ENCODE measurements around the gene MIDN.

Gene MIDN

GRCh38 chr19:1220477-1220930, 27.9 kb upstream of the MIDN start:
- H2AK5ac ChIP-seq (ENCODE audit: low read length), result no peak overlapping the region
- H3K79me2 ChIP-seq (ENCODE audit: control insufficient read depth, insufficient read depth, low read length, poor library complexity), result peaks cover under 1% of the 10 kb centered on the region
- no peaks in the 10 kb centered on the region for H3K9me3 ChIP-seq (ENCODE audit: insufficient read depth, low read depth, low read length)
- no peak for DNase-seq
- WGBS (ENCODE audit: extremely low coverage, insufficient coverage, insufficient read length), result no CpG with 5 or more reads among the region's 33 CpGs
- H4K91ac ChIP-seq (ENCODE audit: low read depth, low read length), result no peak overlapping the region
- no peak overlapping the region for H3K4ac ChIP-seq (ENCODE audit: low read depth, low read length)
- no peaks in the 10 kb centered on the region for H3K79me1 ChIP-seq (ENCODE audit: low read length)
- H3K27me3 ChIP-seq (ENCODE audit: insufficient read depth, low read length), result no peaks in the 10 kb centered on the region
- no peak overlapping the region for H2BK12ac ChIP-seq (ENCODE audit: low read length)
- no peak overlapping the region for H4K12ac ChIP-seq (ENCODE audit: low read depth, low read length)
- H3K36me3 ChIP-seq (ENCODE audit: control insufficient read depth in 1 of 2, insufficient read depth in 2 of 2, low read length in 2 of 2), result peaks cover 50 to 55% of the 10 kb centered on the region in 2 experiments
- H3K18ac ChIP-seq (ENCODE audit: low read length), result no peak overlapping the region
- no peak overlapping the region for H2AFZ ChIP-seq (ENCODE audit: insufficient read depth, low read length, poor library complexity)
- H3K23ac ChIP-seq (ENCODE audit: low read length), result no peak overlapping the region
- H2BK5ac ChIP-seq (ENCODE audit: low read depth, low read length, poor library complexity), result no peak overlapping the region
- no peak overlapping the region for H2BK120ac ChIP-seq (ENCODE audit: insufficient read depth, low read length, poor library complexity)
- H4K8ac ChIP-seq (ENCODE audit: low read depth, low read length), result no peak overlapping the region
- no peak overlapping the region for H3K27ac ChIP-seq (ENCODE audit: low read depth, low read length)
- H3K4me2 ChIP-seq (ENCODE audit: low read length), result no peak overlapping the region
- H3K14ac ChIP-seq (ENCODE audit: low read length), result no peak overlapping the region
- no peak overlapping the region for H3K9ac ChIP-seq (ENCODE audit: low read length)
- no peak overlapping the region for H3K4me3 ChIP-seq (ENCODE audit: low read depth, low read length)
- peaks cover under 1 to 1% of the 10 kb centered on the region in 2 experiments for H3K4me1 ChIP-seq (ENCODE audit: control insufficient read depth in 1 of 2, insufficient read depth in 2 of 2, low read length in 2 of 2)

- H3K14ac ChIP-seq (ENCODE audit: low read length), result no peak overlapping the region
- H3K4me1 ChIP-seq (ENCODE audit: control insufficient read depth in 1 of 2, insufficient read depth in 2 of 2, low read length in 2 of 2), result no peaks in the 10 kb centered on the region
- H3K27me3 ChIP-seq (ENCODE audit: insufficient read depth, low read length), result no peaks in the 10 kb centered on the region
- H2BK120ac ChIP-seq (ENCODE audit: insufficient read depth, low read length, poor library complexity), result no peak overlapping the region
- no peak overlapping the region for H2AFZ ChIP-seq (ENCODE audit: insufficient read depth, low read length, poor library complexity)
- H3K23ac ChIP-seq (ENCODE audit: low read length), result no peak overlapping the region
- H3K9ac ChIP-seq (ENCODE audit: low read length), result no peak overlapping the region
- WGBS (ENCODE audit: extremely low coverage, insufficient coverage, insufficient read length), result no CpG with 5 or more reads among the region's 38 CpGs
- no peak overlapping the region for H3K18ac ChIP-seq (ENCODE audit: low read length)
- H3K36me3 ChIP-seq (ENCODE audit: control insufficient read depth in 1 of 2, insufficient read depth in 2 of 2, low read length in 2 of 2), result peaks cover 51 to 56% of the 10 kb centered on the region in 2 experiments
- no peak overlapping the region for H4K12ac ChIP-seq (ENCODE audit: low read depth, low read length)
- H3K79me2 ChIP-seq (ENCODE audit: control insufficient read depth, insufficient read depth, low read length, poor library complexity), result no peaks in the 10 kb centered on the region
- no peak overlapping the region for H2BK12ac ChIP-seq (ENCODE audit: low read length)
- no peak overlapping the region for H2AK5ac ChIP-seq (ENCODE audit: low read length)
- DNase-seq, result peak in 1 of 2 donors; percentile 58
- no peak overlapping the region for H3K27ac ChIP-seq (ENCODE audit: low read depth, low read length)
- no peaks in the 10 kb centered on the region for H3K79me1 ChIP-seq (ENCODE audit: low read length)
- no peak overlapping the region for H2BK5ac ChIP-seq (ENCODE audit: low read depth, low read length, poor library complexity)
- no peaks in the 10 kb centered on the region for H3K9me3 ChIP-seq (ENCODE audit: insufficient read depth, low read depth, low read length)
- H3K4me3 ChIP-seq (ENCODE audit: low read depth, low read length), result no peak overlapping the region
- no peak overlapping the region for H3K4me2 ChIP-seq (ENCODE audit: low read length)
- H4K91ac ChIP-seq (ENCODE audit: low read depth, low read length), result no peak overlapping the region
- H4K8ac ChIP-seq (ENCODE audit: low read depth, low read length), result no peak overlapping the region
- H3K4ac ChIP-seq (ENCODE audit: low read depth, low read length), result no peak overlapping the region
These were observed 27.1 kb upstream of the MIDN start for GRCh38 chr19:1220976-1221903.

GRCh38 chr19:1221904-1222255, 26.5 kb upstream of the MIDN start:
- H4K12ac ChIP-seq (ENCODE audit: low read depth, low read length), result no peak overlapping the region
- no peak overlapping the region for H3K4me3 ChIP-seq (ENCODE audit: low read depth, low read length)
- no peak overlapping the region for H2BK5ac ChIP-seq (ENCODE audit: low read depth, low read length, poor library complexity)
- H3K9ac ChIP-seq (ENCODE audit: low read length), result no peak overlapping the region
- no peak overlapping the region for H2BK12ac ChIP-seq (ENCODE audit: low read length)
- no peak overlapping the region for H2AK5ac ChIP-seq (ENCODE audit: low read length)
- no peak overlapping the region for H3K4ac ChIP-seq (ENCODE audit: low read depth, low read length)
- H3K36me3 ChIP-seq (ENCODE audit: control insufficient read depth in 1 of 2, insufficient read depth in 2 of 2, low read length in 2 of 2), result peaks cover 56 to 62% of the 10 kb centered on the region in 2 experiments
- no peak overlapping the region for H3K27ac ChIP-seq (ENCODE audit: low read depth, low read length)
- no peaks in the 10 kb centered on the region for H3K27me3 ChIP-seq (ENCODE audit: insufficient read depth, low read length)
- H4K8ac ChIP-seq (ENCODE audit: low read depth, low read length), result no peak overlapping the region
- no peaks in the 10 kb centered on the region for H3K9me3 ChIP-seq (ENCODE audit: insufficient read depth, low read depth, low read length)
- no peaks in the 10 kb centered on the region for H3K79me1 ChIP-seq (ENCODE audit: low read length)
- no peak overlapping the region for H3K18ac ChIP-seq (ENCODE audit: low read length)
- no CpG with 5 or more reads among the region's 22 CpGs for whole genome bisulfite sequencing (ENCODE audit: extremely low coverage, insufficient coverage, insufficient read length)
- H2BK120ac ChIP-seq (ENCODE audit: insufficient read depth, low read length, poor library complexity), result no peak overlapping the region
- H3K79me2 ChIP-seq (ENCODE audit: control insufficient read depth, insufficient read depth, low read length, poor library complexity), result no peaks in the 10 kb centered on the region
- H2AFZ ChIP-seq (ENCODE audit: insufficient read depth, low read length, poor library complexity), result no peak overlapping the region
- H4K91ac ChIP-seq (ENCODE audit: low read depth, low read length), result no peak overlapping the region
- no peak overlapping the region for H3K4me2 ChIP-seq (ENCODE audit: low read length)
- no peaks in the 10 kb centered on the region for H3K4me1 ChIP-seq (ENCODE audit: control insufficient read depth in 1 of 2, insufficient read depth in 2 of 2, low read length in 2 of 2)
- H3K23ac ChIP-seq (ENCODE audit: low read length), result no peak overlapping the region
- no peak for DNase-seq
- no peak overlapping the region for H3K14ac ChIP-seq (ENCODE audit: low read length)

- WGBS (ENCODE audit: extremely low coverage, insufficient coverage, insufficient read length), result no CpG with 5 or more reads among the region's 14 CpGs
- no peak for DNase-seq
- no peak overlapping the region for H2AK5ac ChIP-seq (ENCODE audit: low read length)
- no peak overlapping the region for H2AFZ ChIP-seq (ENCODE audit: insufficient read depth, low read length, poor library complexity)
- H3K4me2 ChIP-seq (ENCODE audit: low read length), result no peak overlapping the region
- no peak overlapping the region for H2BK5ac ChIP-seq (ENCODE audit: low read depth, low read length, poor library complexity)
- H3K27me3 ChIP-seq (ENCODE audit: insufficient read depth, low read length), result no peaks in the 10 kb centered on the region
- no peak overlapping the region for H3K23ac ChIP-seq (ENCODE audit: low read length)
- no peaks in the 10 kb centered on the region for H3K4me1 ChIP-seq (ENCODE audit: control insufficient read depth in 1 of 2, insufficient read depth in 2 of 2, low read length in 2 of 2)
- no peak overlapping the region for H3K27ac ChIP-seq (ENCODE audit: low read depth, low read length)
- no peak overlapping the region for H3K4ac ChIP-seq (ENCODE audit: low read depth, low read length)
- no peak overlapping the region for H3K4me3 ChIP-seq (ENCODE audit: low read depth, low read length)
- no peak overlapping the region for H4K8ac ChIP-seq (ENCODE audit: low read depth, low read length)
- H3K79me1 ChIP-seq (ENCODE audit: low read length), result no peaks in the 10 kb centered on the region
- no peak overlapping the region for H2BK12ac ChIP-seq (ENCODE audit: low read length)
- no peak overlapping the region for H2BK120ac ChIP-seq (ENCODE audit: insufficient read depth, low read length, poor library complexity)
- H3K14ac ChIP-seq (ENCODE audit: low read length), result no peak overlapping the region
- H4K91ac ChIP-seq (ENCODE audit: low read depth, low read length), result no peak overlapping the region
- H3K9me3 ChIP-seq (ENCODE audit: insufficient read depth, low read depth, low read length), result no peaks in the 10 kb centered on the region
- H3K79me2 ChIP-seq (ENCODE audit: control insufficient read depth, insufficient read depth, low read length, poor library complexity), result no peaks in the 10 kb centered on the region
- no peak overlapping the region for H3K18ac ChIP-seq (ENCODE audit: low read length)
- H3K36me3 ChIP-seq (ENCODE audit: control insufficient read depth in 1 of 2, insufficient read depth in 2 of 2, low read length in 2 of 2), result peaks cover 60 to 67% of the 10 kb centered on the region in 2 experiments
- H4K12ac ChIP-seq (ENCODE audit: low read depth, low read length), result no peak overlapping the region
- H3K9ac ChIP-seq (ENCODE audit: low read length), result no peak overlapping the region
These were observed 26.0 kb upstream of the MIDN start for GRCh38 chr19:1222394-1222793.

Measured in trophoblast cell (in vitro differentiated cells and primary cell).